Fibroblast of the aortic adventitia (primary cell): ENCODE data around the gene KCTD21. TPM values are rescaled to one million over a fixed set of nuclear protein-coding genes. Genes with fewer than 3 reads are reported as not detected.

Experiments
- DNase-seq: peaks from one replicate; pipeline ENCODE4 v3.0.0-alpha.2; 2010; ENCODE audit warnings: low read depth
- H3K4me3 ChIP-seq: 2 replicates; pipeline ENCODE4 v1.5.1; 2011; ENCODE audit warnings: low read depth, mild to moderate bottlenecking, control low read depth, low read length, moderate library complexity
- total RNA-seq: library from RNA; depleted of rRNA; stranded (reverse); fragments of >200 nt; gene quantifications from 2 replicates; pipeline ENCODE4 v1.2.3, GENCODE V29; 2012; ENCODE audit warnings: low replicate concordance
- TF ChIP-seq, protein P1 (sequence below): IDR thresholded peaks from 2 replicates; pipeline ENCODE4 v1.5.1; 2011; ENCODE audit warnings: mild to moderate bottlenecking, low read length, control low read depth, inconsistent platforms; ENCODE audit not compliant: insufficient read depth

Gene KCTD21
- total RNA-seq, 1 donor = 14.5 TPM

DNA sequence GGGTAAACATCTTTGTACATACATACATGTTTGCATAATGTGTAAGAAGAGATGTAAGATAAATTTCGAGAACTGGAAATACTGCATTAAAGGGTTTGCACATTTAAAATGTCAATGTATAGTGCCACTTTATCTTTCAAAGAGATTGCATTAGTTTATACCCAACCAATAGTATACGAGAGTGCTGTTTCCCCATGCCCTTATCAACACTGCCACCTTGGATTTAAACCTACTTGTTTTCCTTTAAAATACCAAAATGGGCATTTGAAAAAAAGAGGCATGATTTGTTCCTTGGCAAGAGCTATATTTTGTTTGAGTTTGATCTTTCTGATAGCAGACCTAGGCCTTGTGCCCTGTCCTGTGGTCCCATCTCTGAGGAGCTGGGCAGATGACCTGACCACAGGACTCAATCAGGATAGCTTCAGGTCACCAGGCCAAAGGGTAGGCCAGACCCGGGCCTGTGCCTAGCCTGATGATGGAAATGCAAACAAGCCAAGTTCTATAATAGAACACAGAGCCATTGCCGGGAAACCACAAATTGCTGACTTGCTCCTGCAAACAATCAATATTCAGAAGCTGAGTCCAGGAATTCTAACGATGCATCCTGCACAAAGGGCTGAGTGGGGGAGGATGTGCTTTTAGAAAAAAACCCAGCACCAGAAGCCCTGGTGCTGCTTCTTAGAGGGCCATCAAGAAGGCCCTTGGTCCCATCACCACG, 32.1 kb downstream of the KCTD21 start:
- TF ChIP-seq, protein P1, sequence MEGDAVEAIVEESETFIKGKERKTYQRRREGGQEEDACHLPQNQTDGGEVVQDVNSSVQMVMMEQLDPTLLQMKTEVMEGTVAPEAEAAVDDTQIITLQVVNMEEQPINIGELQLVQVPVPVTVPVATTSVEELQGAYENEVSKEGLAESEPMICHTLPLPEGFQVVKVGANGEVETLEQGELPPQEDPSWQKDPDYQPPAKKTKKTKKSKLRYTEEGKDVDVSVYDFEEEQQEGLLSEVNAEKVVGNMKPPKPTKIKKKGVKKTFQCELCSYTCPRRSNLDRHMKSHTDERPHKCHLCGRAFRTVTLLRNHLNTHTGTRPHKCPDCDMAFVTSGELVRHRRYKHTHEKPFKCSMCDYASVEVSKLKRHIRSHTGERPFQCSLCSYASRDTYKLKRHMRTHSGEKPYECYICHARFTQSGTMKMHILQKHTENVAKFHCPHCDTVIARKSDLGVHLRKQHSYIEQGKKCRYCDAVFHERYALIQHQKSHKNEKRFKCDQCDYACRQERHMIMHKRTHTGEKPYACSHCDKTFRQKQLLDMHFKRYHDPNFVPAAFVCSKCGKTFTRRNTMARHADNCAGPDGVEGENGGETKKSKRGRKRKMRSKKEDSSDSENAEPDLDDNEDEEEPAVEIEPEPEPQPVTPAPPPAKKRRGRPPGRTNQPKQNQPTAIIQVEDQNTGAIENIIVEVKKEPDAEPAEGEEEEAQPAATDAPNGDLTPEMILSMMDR = no peak
- peak; percentile 83 for DNase-seq

DNA sequence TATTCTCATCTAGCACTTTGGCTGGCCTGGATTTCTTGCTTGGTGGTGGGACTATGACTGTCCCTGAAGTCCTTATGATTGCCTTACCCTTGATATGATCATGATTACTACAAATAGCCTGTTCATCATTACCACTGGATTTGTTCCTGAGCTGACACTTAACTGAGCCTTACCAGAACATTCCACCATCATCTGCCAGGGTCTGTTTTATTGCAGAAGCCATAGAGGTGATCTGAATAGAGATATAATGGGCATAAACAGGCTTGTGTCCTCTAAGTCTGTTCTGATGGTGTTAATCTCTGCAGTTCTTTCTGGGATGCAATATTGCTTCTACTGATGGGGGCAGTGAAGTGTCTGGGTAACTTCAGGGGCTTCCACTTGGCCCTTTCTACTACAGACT, 36.6 kb downstream of the KCTD21 start:
- DNase-seq = no peak
- H3K4me3 ChIP-seq = no peak overlapping the region
- TF ChIP-seq, protein P1 = no peak

More for the DNA sequence above, 32.1 kb downstream of the KCTD21 start:
- H3K4me3 ChIP-seq = no peak overlapping the region

DNA sequence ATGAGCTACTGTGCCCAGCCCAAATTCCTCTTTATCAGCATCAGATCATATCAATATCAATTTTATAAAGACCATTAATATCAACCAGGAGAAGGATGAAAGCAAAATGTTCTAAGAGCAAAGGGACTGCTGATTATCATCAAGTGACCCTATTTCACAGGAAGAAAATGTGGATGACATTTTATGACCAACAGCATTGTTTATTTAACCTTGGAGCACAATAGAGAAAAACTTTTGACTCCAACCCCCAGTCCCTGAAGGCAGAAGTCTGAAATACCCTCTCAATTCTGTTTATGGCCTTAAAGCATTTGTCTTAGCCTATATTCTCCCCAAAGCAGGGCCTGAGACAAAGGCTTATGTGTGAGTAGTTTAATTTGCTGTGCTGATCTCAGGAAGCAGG, 37.7 kb downstream of the KCTD21 start:
- no peak overlapping the region for H3K4me3 ChIP-seq
- DNase-seq = no peak
- TF ChIP-seq, protein P1 = no peak

DNA sequence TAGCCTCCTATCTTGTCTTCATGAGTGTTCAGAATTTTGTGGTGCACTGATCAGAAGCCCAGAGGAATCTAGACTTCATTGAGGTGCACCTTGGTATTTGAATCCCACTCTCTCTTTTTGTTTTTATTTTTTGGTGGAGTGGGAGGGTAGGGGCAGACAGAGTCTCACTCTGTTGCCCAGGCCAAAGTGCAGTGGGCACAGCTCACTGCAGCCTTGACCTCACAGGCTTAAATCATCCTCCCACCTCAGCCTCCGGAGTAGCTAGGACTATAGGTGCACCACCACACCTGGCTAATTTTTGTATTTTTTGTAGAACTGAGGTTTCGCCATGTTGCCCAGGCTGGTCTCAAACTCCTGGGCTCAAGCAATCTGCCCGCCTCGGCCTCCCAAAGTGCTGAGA, 38.1 kb downstream of the KCTD21 start:
- no peak overlapping the region for H3K4me3 ChIP-seq
- TF ChIP-seq, protein P1 = no peak
- no peak for DNase-seq

DNA sequence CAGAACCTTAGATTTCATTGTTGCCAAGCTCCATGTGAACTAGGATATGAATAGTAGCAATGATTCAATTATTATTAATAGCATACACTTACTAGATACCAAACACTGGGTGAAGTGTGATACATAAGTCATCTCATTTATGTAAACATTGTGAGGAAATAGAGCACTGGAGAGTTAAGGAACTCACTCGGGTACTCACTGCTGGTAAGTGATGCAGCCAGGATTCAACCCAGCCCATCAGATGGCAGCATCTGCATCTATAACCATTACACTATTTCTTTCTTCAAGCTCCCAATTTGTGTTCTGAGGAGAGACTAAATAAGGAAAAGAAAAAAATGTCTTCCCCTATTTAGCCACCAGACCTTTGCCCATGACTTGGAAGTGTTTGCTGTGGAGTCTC, 38.8 kb downstream of the KCTD21 start:
- TF ChIP-seq, protein P1 = peak; percentile 64
- DNase-seq = peak; percentile 89
- H3K4me3 ChIP-seq = no peak overlapping the region

DNA sequence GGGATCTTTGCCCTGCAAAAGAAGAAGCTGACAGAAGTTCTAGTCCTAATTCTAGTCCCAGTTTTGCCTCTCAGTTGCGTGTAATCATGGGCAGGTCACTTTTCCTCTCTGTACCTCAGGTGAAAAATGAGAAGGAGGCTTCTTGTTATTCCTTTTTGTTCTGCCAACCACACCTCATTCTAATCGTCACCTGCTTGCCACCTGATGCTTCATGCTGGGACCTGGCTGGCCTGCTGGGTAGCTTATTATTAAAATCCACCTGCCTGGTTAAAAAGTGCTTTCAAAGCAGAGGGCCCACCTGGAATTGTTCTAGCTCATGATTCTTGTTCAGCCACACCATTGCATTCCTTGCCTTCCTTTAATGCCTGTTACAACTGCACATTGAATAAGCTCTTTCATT, 40.6 kb downstream of the KCTD21 start:
- TF ChIP-seq, protein P1 = no peak

More for the DNA sequence above, 40.6 kb downstream of the KCTD21 start:
- H3K4me3 ChIP-seq = no peak overlapping the region
- DNase-seq = no peak
